Activated T-helper 1 cell treated with Interleukin-2 at 50 U/mL for 16 hours (primary cell): ENCODE measurements around the gene GPR152.

Source experiments
- DNase-seq: peaks from one replicate; pipeline ENCODE4 v3.0.0-alpha.2; 2020; ENCODE audit warnings: low read depth

Gene GPR152, protein sequence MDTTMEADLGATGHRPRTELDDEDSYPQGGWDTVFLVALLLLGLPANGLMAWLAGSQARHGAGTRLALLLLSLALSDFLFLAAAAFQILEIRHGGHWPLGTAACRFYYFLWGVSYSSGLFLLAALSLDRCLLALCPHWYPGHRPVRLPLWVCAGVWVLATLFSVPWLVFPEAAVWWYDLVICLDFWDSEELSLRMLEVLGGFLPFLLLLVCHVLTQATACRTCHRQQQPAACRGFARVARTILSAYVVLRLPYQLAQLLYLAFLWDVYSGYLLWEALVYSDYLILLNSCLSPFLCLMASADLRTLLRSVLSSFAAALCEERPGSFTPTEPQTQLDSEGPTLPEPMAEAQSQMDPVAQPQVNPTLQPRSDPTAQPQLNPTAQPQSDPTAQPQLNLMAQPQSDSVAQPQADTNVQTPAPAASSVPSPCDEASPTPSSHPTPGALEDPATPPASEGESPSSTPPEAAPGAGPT

DNA sequence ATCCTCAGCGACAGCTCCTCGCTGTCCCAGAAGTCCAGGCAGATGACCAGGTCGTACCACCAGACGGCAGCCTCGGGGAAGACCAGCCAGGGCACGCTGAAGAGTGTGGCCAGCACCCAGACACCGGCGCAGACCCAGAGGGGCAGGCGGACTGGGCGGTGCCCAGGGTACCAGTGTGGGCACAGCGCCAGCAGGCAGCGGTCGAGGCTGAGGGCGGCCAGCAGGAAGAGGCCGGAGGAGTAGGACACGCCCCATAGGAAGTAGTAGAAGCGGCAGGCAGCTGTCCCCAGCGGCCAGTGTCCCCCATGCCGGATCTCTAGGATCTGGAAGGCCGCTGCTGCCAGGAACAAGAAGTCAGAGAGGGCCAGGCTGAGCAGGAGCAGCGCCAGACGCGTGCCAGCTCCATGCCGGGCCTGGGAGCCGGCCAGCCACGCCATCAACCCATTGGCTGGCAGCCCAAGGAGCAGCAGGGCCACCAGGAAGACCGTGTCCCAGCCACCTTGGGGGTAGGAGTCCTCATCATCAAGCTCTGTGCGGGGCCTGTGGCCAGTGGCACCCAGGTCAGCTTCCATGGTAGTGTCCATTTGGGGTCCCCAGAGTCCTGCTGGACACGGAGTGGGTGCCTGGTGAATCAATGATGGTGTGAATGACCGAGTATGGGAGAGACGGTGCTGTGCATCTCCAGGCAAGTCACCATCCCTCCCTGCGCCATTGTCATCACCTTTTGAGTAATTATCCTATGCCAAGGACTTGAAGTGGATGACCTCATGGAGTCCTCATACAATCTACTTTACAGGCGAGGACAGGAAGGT is at the start of gene GPR152:
GPR152 (minus strand) TSS at position 589 of the 812 bp plus-strand sequence; CDS start at position 584, 5 bp downstream.
- DNase-seq, result no peak

DNA sequence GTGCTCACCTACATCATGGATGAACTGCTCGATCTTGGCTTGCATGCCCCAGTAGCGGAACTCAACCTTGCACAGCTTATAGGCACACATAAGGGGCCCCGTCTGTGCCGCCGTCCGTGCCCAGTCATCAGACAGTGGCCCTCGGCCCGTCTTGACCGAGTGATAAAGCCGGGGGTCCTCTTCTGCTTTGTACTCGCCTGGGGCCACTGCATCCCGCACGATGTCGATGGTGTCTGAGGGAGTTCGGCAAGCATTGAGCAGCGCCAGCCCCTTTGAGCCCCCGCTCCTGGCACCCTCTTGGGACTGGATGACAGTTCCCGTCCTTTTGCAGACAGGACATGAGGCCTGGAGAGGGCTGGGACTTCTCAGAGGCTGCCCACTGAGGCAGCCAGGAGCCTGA is 49.3 kb upstream of the GPR152 start:
- DNase-seq, result no peak

DNA sequence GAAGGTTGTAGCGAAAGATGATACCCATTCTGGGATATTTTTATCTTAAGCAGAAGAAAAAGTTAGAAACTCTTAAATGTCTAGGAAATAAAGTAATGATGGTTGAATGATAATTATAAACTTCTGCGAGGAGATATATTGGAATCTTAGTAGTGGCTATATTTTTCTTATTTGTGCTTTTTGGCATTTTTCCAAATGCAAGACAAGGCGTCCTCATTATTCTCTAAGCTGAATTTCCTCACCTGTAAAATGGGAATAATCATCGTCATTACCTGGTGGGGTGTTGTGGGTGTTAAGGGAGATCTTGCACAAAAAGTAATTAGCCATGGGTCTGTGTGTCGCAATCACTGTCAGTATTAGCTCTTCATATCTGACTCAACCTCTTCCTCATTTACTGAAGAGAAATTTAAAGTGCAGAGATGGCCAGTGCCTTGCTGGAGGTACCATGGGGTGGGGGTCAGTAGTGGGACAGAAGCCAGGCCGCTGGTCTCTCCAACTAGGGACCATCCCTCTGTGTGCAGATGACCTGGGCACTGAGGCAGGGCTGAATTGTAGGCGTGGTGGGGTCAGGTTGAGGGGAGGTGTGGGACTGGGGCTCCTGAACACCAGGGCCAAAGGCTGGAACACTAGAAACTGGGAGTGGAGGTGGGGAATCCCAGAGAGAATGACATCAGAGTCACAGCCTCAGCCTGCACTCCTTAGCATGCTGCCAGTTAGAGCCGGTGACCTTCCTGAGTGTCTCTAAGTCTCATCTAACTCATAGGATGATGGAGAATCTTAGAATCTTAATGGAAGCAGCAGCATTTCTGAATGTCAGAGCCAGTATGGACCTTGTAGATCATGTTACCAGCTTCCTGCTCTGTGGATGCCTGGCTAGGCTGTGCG is 48.5 kb upstream of the GPR152 start:
- DNase-seq, result no peak

DNA sequence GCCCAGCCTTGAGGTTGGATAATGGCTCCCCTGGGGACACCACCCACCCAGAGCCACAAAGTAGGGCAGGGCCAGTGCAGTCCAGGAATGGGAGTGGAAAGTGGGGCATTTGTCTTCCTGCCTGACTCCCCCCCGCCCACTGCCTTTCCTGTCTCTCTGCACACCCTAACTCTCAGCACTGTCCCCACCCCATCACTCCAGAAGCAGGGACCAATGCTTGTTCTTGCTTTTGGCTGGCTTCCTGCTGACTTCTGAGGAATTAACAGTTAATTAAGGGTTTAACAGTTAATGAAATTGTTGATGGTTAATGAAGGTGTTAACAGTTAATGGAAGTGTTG is 47.9 kb upstream of the GPR152 start:
- DNase-seq, result no peak

DNA sequence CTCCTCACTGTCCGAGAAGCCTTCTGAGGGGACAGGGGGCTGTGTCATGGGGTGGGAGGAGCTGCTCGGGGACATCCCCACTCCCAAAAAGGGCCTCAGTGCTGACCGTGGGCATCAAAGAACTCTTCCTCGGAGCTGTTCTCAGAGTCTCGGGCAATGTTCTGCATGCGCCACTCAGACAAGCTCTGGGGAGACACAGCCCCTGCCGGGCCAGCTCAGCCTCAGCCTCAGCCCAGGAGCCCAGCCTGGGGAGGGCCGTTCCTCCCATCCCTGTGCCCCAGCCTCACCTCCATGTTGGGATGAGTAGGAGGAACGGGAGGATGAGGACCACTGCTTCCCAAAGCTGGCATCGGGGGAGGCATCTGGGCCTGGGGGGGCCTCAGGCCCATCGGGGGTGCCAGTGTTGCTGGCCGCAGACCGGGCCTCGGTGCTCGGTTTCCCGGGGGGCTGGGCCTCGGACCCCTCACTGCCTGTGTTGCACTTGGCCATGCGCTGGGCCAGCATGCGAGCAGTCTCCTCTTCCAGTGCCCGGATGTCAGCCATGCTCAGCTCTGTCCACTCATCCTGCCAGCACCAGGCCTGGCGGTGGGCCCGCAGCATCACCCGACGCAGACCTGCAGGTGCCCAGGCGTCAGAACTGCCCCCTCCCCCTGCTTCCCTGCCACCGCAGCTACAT is 47.4 kb upstream of the GPR152 start:
- no peak for DNase-seq

DNA sequence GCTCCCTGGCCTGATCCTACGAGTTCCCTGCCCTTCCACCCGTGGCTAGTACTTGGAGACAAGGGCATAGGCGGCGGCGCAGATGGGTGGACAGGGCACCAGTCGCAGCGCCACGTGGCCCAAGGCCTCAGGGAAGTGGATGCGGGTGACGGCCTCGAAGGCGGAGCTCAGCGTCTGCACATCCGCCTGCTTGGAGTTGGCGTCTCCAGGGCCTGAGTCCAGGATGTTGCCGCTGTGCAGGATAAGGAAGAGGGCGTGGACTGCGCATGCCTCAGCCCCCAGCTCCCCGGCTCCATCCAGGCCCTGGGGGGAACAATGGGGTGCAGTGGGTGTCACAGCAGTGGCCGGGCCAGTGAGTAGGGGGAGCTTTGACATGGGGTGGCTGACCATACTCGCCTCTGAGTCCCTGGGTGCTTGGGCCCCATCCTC is 46.0 kb upstream of the GPR152 start:
- no peak for DNase-seq

DNA sequence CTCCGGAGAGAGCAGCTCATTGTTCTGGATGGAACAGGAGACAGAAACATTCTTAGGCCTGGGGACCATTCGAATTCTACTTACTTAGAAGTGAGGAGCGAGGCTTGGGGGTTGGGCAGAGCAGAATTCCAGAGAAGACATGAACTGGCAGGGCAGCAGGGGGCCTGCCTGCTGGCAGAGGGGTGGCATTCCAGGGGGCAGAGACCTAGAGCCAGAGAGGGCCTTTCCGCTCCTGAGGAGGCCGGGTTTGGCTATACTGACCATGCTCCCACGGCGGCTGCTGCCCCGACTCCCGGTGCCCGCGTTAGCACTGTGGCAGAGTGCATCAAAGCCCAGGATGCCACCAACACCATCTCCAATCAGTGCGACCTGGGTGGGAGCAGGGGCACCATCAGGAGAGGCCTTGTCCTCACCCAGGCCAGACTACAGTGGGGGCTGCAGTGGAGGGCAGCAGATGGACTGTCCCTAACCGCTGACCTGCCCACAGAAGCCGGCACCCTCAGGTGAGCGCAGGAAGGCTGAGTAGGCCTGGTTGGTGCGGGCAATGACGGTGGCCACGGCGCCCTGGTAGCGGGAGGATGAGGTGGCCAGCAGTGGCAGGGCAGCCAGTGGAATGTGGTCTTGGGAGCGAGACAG is 45.2 kb upstream of the GPR152 start:
- no peak for DNase-seq

DNA sequence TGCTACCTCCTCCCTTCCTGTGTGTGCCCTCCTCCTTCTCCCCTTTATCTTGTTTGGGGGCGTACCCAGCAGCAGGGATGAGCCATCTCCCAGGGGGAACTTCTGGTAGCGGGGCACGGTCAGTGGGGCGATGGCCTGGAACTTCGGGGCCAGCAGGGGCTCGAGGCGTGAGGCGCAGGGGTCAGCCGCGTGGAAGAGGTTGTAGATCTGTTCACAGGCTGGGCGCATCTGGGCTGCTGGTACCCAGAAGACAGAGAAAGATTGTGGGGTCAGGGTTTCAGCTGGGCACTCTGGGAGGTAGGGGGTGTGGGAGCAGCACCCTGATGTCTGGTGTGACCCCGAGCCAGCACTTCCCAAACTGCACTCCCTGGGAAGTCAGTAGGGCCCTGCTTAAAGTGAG is 43.6 kb upstream of the GPR152 start:
- DNase-seq, result no peak

DNA sequence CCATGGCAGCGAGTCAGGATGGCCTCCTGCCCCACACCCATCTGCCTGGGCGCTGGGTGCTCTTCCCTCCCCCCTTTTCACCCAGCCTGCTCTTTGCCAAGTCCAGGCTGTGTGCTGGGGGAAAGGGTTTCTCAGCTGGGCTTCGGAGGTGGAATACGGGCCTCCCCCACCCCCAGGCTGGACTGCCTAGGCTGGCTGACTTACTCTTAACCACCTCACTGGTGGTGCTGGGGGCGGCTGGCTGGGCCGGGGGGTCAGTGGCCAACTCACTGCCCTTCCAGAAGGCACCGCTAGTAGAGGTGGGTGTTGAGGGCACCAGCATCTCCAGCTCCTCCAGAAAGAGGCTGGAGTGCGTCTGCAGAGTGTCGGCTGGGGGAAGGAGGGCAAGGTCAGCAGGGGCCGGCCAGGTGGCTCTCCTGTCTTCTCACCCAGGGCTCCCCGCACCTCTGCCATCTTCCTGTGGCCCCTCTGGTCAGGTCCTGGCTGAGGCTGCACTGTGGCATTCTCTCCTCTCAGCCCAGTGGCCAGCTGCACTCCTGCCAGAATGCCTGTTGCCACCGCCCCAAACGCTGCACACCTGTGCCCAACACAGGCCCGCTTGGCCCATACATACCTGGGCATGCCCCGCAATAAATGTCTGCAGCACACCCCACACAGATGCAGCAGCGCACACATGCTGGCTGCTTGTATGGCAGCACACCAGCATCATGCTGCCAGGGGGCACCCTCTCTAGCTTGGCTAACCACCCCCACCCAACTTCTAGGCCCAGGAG is 42.9 kb upstream of the GPR152 start:
- no peak for DNase-seq

DNA sequence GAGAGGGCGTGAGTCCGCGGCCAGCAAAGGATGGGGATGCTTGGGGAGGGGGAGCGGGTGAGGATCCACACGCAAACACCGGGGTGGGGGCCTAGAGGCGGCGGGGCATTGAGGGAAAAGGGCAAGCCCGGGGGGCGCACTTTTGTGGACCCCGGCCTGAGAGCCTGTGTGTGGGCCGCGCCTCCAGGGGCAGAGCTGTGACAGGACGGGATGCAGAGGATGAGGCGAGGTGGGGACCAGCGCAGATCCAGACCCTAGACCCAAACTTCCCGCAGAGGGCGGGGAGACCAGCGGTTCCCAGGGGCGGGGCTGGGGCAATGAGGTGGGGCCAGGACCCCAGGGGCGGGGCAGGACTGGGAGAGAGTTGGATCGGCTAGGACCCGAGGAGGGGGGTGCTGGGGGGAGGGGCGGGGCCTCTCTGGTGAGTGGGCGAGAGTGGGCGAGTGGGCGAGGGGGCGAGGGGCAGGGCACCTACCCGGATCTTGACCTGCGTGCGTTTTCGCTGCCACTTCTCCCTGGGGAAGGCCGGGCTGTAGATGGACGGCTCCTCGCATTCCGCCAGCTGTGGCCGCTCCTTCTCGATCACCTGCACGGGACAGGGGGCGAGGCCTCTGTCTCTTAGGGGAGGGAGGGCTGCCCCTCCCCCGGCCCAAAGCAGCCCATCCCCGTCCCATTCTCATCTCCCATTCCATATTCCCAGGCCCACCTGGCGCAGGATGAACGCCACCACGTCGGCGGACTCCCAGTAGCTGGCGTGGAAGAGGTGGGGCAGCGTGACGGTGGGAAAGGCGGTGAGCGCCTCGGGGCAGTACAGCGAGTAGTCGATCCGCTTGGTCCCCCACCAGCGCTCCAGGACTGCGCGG is 42.1 kb upstream of the GPR152 start:
- no peak for DNase-seq

DNA sequence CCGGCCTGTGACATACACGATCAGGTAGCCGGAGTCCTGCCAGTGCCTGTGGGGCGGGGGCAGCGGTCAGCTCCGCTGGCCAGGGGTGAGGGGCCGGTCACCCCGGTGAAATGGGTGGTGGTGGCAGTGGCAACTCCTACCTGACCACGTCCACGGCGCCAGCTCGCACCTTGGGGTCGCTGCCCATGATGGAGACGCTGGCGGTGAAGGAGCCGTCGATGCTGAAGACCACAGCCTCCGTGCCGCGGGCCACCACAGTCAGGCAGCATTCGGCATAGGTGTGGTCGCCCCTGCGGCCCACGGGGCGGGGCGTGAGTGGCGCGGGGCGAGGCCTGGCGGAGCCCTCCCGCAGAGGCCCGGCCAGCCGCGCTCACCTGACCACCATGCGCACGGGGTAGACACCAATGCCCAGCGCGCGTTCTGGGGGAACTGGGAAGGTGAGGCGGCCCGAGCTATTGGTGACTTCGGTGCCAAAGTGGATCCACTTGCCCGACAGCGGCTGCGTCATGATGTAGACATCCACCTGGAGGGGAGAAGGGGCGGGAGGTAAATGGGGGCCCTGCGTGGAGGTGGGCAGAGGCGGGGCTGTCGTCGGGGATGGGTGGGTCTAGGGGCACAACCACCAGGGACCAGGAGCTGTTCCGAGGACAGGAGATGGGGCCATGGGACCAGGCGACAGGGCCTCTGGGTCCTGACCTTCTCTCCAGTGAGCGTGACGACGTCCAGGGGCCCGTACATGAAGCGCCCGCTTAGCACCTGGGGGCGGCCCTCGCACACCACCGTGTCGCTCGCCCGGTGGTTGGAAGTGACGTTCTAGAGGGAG is 41.2 kb upstream of the GPR152 start:
- DNase-seq, result no peak

DNA sequence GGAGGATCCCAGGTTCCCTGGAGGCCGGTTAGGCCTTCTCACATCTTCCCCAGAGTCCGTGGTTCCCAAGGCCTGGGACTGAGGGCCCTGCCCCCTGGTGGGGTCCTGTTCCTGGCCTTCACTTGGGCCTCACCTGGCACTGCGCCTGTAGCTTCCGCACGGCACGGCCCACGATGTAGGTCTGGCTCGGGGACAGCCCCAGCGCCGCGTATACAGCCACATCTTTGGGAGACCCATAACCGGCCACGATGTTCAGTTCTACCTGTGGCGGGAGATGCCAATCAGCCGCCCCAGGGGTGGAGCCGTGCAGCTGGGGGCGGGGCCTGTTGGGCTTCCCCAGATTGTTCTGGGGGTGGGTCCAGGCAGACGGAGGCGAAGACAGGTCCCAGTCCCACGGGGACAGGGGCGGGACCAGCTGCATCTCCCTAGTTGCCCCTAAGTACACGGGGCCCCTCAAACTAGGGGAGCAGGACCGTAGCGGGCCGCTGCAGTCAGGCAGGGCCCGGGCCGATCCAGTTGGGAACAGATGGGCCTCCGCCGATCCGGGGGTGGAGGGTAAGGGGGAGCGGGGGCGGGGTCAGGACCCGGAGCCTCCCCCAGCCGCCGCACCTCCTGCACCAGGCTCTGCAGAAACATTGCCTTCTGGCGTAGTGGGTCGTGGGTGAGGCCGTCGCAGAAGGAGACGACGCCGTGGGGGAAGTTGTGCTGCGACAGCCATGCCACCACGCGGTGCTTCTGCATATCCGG is 40.4 kb upstream of the GPR152 start:
- no peak for DNase-seq

DNA sequence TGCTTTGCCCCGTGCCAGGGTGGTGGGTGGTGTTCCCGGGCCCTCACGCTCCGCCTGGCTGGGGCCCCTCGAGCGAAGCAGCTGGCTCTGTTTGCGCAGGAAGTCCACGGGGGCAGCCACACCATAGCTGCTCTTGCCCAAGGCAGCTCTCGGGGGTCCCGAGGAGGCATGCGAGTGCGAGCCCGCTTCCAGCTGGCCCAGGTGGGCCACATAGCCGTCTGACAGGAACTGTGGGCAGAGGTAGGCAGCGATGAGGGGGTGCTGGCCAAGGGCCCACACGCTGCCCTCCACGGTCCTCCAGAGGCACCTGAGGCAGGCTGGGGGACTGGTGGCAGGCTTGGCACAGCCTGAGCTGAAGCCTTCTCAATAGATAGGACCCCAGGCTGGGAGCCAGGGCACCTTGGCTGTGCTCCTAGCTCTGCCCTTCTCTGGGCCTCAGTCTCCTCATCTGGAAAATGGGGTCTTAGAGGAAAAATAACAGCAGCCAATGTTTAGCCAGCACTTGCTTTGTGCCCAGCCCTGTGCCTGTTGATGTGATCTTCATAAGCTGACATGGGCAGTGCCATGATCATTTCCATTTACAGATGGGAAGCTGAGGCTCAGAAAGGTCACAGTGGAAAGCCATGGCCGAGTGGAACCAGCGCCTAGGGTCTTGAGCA is 39.7 kb upstream of the GPR152 start:
- DNase-seq, result no peak

DNA sequence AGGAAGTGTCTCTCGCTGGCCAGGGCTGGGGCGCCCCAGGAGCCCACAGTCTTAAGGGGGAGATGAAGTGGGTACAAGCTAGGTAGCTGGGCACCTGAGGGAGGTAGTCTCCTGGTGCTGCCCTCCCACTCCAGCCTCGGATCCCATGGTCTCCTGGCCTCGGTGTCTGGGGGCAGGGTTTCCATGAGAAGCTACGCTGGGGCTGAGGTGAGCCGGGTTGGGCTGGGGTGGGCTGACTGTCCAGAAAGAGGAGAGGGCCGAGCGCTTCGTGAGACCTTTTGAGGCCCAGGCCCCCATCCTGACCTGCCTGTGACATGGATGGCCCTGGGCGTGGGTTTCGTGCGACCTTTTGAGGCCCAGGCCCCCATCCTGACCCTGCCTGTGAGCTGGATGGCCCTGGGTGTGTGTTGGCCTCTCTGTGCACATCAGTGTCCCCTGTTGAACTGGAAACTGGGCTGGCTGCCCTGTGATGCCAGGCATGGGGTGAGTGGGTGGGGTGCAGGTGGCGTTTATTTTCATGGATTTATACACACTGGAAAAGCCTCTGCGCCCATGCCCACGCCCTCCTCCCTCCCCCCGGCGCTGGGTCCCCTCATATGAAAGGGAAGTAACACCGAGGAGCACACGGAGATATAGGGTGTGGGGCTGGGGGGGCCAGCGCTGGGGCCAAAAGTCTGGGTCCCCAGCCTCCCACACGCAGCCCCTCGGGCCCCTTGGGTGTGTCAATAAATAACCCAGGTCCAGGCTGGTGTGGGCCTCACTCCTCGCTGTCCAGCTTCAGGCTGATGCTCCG is 38.9 kb upstream of the GPR152 start:
- DNase-seq, result no peak

DNA sequence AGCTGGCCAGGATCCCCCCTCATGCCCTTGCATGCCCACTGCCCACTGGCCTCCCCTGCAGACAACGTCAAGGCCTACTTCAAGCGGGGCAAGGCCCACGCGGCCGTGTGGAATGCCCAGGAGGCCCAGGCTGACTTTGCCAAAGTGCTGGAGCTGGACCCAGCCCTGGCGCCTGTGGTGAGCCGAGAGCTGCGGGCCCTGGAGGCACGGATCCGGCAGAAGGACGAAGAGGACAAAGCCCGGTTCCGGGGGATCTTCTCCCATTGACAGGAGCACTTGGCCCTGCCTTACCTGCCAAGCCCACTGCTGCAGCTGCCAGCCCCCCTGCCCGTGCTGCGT is 38.2 kb upstream of the GPR152 start:
- no peak for DNase-seq

DNA sequence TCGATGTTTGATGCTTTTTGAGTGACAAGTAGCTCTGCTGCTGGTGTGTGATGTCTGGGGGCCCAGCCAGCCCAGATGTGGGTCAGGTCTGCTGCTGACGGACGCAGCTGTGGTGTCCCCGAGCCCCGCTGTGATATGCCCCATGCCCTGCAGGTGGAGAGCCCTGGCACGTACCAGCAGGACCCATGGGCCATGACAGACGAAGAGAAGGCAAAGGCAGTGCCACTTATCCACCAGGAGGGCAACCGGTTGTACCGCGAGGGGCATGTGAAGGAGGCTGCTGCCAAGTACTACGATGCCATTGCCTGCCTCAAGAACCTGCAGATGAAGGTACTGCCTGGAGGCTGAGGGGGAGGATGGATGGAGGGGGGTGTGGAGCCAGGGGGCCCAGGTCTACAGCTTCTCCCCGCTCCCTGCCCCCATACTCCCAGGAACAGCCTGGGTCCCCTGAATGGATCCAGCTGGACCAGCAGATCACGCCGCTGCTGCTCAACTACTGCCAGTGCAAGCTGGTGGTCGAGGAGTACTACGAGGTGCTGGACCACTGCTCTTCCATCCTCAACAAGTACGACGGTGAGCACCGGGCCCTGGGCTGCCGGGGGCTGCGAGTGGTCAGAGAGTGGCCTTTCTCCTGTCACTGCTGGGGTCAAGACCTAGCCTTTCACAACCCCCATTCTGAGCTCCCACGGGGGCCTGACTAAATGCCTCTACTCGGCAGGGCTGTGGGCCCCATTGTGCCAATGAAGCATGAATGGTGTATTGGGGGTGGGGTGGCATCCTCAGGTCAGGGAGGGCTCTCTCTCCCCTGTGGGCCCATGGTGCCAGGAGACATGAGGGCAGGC is 37.6 kb upstream of the GPR152 start:
- DNase-seq, result no peak
